Effector memory CD8-positive, alpha-beta T cell (primary cell): ENCODE data around the gene ARID5B.
A peak's percentile ranks its signal among the peaks of the same experiment; 100 is the strongest.

Experiments used
- ATAC-seq: fragments of 150-1000 bp; cut with Tn5 transposase; replicated peaks from 2 replicates; pipeline ENCODE4 v1.10.0; 2021; ENCODE audit warnings: mild to moderate bottlenecking, moderate library complexity
- DNase-seq, 3 experiments: peaks; one replicate each; pipeline ENCODE4 v3.0.0; 2021
- H3K27ac Mint-ChIP-seq, 2 donors: one replicate each; pipeline ENCODE4 v1.8.0; 2022; ENCODE audit warnings: mild to moderate bottlenecking in 2 of 2, mixed read lengths in 2 of 2, moderate library complexity in 2 of 2
- H3K27me3 Mint-ChIP-seq, 2 donors: one replicate each; pipeline ENCODE4 v1.8.0; 2022; ENCODE audit warnings: mixed read lengths in 2 of 2
- H3K36me3 Mint-ChIP-seq: one replicate; pipeline ENCODE4 v1.8.0; 2022; ENCODE audit warnings: mild to moderate bottlenecking, moderate library complexity, mixed read lengths; ENCODE audit not compliant: insufficient read depth
- H3K4me1 Mint-ChIP-seq, 2 donors: one replicate each; pipeline ENCODE4 v1.8.0; 2022; ENCODE audit warnings: low read depth in 2 of 2, mixed read lengths in 2 of 2
- H3K4me3 Mint-ChIP-seq, 2 donors: one replicate each; pipeline ENCODE4 v1.8.0; 2022; ENCODE audit warnings: mild to moderate bottlenecking in 2 of 2, mixed read lengths in 2 of 2, moderate library complexity in 2 of 2
- H3K9me3 Mint-ChIP-seq, 2 donors: one replicate each; pipeline ENCODE4 v1.8.0; 2022; ENCODE audit warnings: mixed read lengths in 2 of 2

The ARID5B gene

DNA sequence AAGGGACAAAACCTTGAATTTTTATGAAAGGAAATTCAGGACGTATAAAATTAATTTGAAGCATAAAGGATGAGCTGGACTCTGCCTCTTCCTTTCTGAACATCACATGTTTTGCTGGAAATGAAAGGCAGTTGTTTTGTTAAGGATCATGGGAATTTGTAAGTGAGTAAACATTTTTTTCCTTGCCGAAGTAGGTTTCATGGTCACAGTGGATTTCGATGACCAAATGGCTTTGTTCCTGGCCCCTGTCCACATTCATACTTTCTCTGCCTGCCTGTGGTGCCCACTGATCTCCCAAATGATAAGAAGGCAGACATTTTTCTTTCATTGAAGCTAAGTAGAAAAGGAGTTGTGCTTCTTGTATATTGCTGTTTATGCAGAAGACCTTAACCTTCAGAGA, 104.2 kb downstream of the ARID5B start:
- ATAC-seq (no peak), DNase-seq (no peak)
- Mint-ChIP-seq H3K4me1 (peaks cover 15 to 50% of the 10 kb centered on the region in 2 donors), H3K9me3 (no peaks in the 10 kb centered on the region), H3K27ac (peak overlapping the region in 1 of 2 donors; percentile 25), H3K4me3 (no peak overlapping the region), H3K27me3 (no peaks in the 10 kb centered on the region), H3K36me3 (no peaks in the 10 kb centered on the region)

DNA sequence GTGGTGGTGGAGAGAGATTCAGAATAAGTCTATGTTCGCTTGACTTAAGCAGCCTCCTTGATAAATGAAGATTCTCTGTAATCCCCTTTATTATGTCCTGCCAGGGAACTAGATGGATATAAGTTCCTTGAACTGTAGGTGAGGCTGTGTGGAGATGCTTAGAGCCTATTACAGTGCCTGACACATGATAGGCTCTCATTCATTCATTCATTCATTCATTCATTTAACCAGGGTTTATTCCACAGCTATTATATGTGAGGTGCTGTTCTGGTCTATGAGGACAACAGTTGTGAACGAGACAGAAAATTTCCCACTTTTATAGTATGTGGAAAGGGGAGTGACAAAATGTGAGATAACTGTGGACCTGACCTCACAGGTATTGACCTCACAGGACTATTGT, 105.6 kb downstream of the ARID5B start:
- Mint-ChIP-seq H3K27ac (no peak overlapping the region), H3K36me3 (peaks cover 4% of the 10 kb centered on the region), H3K4me1 (peaks cover 15 to 52% of the 10 kb centered on the region in 2 donors), H3K9me3 (no peaks in the 10 kb centered on the region), H3K27me3 (no peaks in the 10 kb centered on the region), H3K4me3 (no peak overlapping the region)
- ATAC-seq (no peak), DNase-seq (no peak)

DNA sequence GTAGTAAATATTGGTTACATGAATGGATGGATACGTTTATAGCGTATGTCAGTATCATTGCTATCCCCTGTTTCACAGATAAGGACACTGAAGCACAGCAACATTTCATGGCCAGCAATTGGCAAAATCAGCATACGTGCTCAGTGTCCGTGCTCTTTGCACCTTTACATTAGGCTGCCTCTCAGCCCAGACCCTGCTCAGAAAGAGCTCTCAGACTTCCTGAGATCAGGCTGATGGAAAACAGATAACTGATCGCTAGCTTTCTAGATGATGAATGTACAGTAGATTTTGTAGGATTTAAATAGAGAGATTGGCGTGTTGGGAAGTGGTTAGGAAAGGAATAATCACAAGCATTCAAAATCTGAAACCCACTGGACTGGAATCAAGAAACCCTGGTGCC, 106.7 kb downstream of the ARID5B start:
- Mint-ChIP-seq H3K27ac (peak overlapping the region in 1 of 2 donors; percentile 9), H3K9me3 (no peaks in the 10 kb centered on the region), H3K27me3 (no peaks in the 10 kb centered on the region), H3K4me1 (peaks cover 15 to 49% of the 10 kb centered on the region in 2 donors), H3K36me3 (peaks cover 4% of the 10 kb centered on the region), H3K4me3 (no peak overlapping the region)
- ATAC-seq (no peak), DNase-seq (no peak)

DNA sequence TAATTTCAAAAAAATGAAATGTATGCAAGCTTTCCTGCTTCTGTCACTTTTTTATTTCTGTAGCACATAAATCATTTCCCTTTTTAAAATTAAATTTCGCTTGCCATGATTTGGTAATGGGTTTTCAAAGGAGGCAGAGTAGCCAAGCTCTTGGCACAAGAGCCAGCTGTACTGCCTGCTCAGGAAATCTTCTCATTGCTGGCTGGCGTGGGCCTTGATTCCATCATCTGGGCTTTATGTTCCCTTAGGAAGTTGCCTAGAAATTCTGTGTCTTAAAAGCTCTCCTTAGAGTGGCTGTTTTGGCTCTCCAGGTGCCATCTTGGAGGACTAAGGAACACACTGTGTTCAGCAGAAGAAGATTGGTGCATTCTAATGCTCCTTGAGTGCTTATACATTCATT, 107.4 kb downstream of the ARID5B start:
- ATAC-seq: no peak
- Mint-ChIP-seq H3K36me3 (peaks cover 4% of the 10 kb centered on the region), H3K4me3 (no peak overlapping the region), H3K27ac (peak overlapping the region in 1 of 2 donors; percentile 29), H3K27me3 (no peaks in the 10 kb centered on the region), H3K4me1 (peaks cover 15 to 47% of the 10 kb centered on the region in 2 donors), H3K9me3 (no peaks in the 10 kb centered on the region)
- no peak for DNase-seq

DNA sequence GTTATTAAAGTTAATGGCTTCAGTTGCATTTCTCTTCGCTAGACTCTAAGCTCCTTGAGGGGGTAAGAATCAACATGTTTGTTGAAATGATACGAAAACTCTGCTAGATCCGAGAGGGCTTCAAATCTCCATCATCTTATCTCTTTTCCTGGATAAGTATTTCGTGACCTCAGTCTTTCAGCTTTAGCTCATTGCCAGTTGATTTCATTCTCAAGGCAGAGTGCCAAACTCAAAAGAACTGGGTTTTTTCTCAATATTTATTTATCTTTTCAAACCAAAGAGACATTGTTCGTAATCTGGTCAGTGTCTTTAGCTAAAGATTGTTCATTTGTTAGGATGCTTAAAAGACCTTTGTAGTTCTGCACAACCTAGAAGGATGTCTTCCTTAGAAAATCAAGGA, 108.9 kb downstream of the ARID5B start:
- H3K27ac Mint-ChIP-seq: peak overlapping the region in 1 of 2 donors; percentile 5

DNA sequence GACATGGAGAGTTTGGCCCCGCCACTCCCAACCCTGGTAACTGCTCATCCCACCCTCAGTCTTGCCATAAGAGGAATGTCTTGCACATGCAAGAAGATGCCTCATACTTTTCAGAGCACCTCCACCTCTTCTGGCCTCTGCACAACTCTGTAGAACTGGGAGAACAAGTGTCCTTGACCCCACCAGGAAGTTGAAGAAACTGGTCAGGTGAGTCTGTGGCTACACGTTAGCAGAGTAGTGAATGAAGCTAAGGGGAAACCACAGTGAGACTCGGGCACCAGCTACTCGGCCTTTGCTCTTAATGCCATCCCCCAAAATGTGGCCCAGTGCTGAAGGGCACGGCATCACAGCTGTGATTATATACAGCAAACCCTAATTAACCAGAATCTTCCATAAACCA, 110.1 kb downstream of the ARID5B start:
- H3K4me1 Mint-ChIP-seq: peaks cover 3 to 38% of the 10 kb centered on the region in 2 donors
- H3K27me3 Mint-ChIP-seq: no peaks in the 10 kb centered on the region
- H3K27ac Mint-ChIP-seq: peak overlapping the region in 1 of 2 donors; percentile 8
- DNase-seq (no peak), ATAC-seq (no peak)
- H3K9me3 Mint-ChIP-seq: no peaks in the 10 kb centered on the region
- H3K4me3 Mint-ChIP-seq: no peak overlapping the region
- H3K36me3 Mint-ChIP-seq: peaks cover 4% of the 10 kb centered on the region

More for the DNA sequence above, 108.9 kb downstream of the ARID5B start:
- no peaks in the 10 kb centered on the region for H3K9me3 Mint-ChIP-seq
- ATAC-seq (no peak), DNase-seq (no peak)
- peaks cover 5 to 38% of the 10 kb centered on the region in 2 donors for H3K4me1 Mint-ChIP-seq
- H3K27me3 Mint-ChIP-seq: no peaks in the 10 kb centered on the region
- peaks cover 4% of the 10 kb centered on the region for H3K36me3 Mint-ChIP-seq
- H3K4me3 Mint-ChIP-seq: no peak overlapping the region

DNA sequence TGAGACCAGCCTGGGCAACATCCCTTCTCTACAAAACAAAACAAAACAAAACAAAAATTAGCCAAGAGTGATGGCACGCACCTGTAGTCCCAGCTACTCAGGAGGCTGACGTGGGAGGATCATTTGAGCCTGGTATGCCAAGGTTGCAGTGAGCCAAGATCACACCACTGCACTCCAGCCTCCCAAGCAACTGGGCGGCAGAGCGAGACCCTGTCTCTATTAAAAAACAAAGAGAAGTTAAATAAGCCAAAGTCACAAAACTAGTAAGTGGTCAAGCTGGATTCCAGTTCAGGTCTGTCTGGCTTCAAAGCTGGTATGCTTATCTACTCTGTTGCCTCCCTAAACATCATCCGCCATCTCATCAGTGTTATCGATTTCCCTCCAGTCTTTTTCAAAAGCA, 110.8 kb downstream of the ARID5B start:
- H3K27ac Mint-ChIP-seq: peak overlapping the region in 1 of 2 donors; percentile 24
- ATAC-seq (no peak), DNase-seq (no peak)
- H3K36me3 Mint-ChIP-seq: peaks cover 4% of the 10 kb centered on the region
- no peaks in the 10 kb centered on the region for H3K27me3 Mint-ChIP-seq
- peaks cover 3 to 37% of the 10 kb centered on the region in 2 donors for H3K4me1 Mint-ChIP-seq
- H3K9me3 Mint-ChIP-seq: no peaks in the 10 kb centered on the region
- no peak overlapping the region for H3K4me3 Mint-ChIP-seq

DNA sequence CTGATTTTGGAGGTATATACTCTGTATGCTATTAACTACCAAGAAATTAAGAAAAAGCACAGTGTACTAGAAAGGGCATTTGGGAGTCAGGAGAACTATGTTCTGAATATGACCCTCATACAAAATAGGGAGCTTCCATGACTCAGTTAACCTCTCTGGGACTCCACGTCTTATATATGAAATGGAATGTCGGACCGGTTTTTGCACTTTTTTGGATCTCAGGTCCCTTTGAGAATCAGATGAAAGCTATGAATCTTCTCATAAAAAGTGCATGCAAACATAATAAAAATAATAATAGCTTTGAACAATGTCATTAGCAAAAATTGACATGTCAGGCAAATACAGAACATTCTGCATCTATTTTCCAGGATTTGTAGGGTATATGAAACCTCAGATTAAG, 113.0 kb downstream of the ARID5B start:
- Mint-ChIP-seq H3K9me3 (no peaks in the 10 kb centered on the region), H3K27me3 (no peaks in the 10 kb centered on the region), H3K27ac (no peak overlapping the region), H3K4me1 (peaks cover 5 to 36% of the 10 kb centered on the region in 2 donors), H3K36me3 (peaks cover 4% of the 10 kb centered on the region), H3K4me3 (no peak overlapping the region)
- ATAC-seq: no peak
- DNase-seq: no peak

DNA sequence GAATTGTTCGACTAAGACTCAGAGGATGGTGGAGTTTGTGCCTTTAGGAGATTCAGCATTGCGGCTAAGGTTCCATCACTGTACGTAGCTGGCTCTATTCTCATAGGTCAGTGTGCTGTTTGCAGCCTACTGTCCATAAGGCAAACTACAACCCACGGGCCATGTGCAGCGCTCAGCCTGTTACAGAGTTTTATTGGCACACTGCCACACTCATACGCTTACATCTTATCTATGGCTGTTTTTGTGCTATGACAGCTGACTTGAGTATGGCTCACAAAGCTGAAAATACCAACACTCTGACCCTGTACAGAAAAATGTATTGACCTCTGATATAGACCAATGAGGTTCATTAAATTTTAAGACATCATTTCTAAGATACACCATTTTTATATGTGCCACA, 114.5 kb downstream of the ARID5B start:
- Mint-ChIP-seq H3K36me3 (peaks cover 4% of the 10 kb centered on the region), H3K9me3 (no peaks in the 10 kb centered on the region), H3K27me3 (no peaks in the 10 kb centered on the region), H3K4me3 (no peak overlapping the region), H3K27ac (no peak overlapping the region), H3K4me1 (peaks cover 8 to 41% of the 10 kb centered on the region in 2 donors)
- ATAC-seq (no peak), DNase-seq (no peak)

DNA sequence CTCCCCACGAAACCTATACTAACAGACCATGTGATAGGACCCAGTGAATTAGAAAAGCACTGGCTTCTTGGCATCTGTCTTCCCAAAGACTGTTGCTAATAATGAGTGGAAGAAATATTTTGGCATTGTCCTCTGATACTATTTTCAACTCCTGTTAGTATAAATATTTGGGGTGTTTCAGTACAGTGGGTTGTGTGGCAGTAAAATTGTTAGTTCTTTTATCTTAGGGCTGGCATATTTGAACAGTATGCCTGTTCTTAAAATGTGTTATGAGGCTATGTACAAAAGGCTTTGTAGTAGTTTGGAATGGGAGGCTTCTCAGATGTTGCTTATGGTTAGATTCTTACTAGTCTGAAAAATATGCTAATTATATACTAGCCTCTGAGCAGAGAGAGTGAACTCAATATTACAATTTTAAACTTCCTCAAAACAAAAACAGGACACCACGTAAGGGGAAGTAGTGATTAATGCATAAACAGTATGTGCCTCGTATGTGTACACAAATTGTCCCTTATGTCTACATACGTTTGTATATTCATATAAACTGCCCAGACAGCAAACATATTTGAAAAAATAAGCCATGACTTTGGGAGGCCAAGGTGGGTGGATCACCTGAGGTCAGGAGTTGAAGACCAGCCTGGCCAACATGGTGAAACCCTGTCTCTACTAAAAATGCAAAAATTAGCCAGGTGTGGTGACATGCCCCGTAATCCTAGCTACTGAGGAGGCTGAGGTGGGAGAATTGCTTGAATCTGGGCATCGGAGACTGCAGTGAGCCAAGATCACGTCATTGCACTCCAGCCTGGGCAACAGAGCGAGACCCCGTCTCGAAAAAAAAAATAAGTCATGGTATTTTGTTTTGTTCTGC, 115.4 kb downstream of the ARID5B start:
- Mint-ChIP-seq H3K36me3 (no peaks in the 10 kb centered on the region), H3K27ac (peak overlapping the region; percentile 35 to 65), H3K27me3 (no peaks in the 10 kb centered on the region), H3K9me3 (no peaks in the 10 kb centered on the region), H3K4me1 (peaks cover 6 to 37% of the 10 kb centered on the region in 2 donors), H3K4me3 (no peak overlapping the region)
- peak; percentile 56 for ATAC-seq
- no peak for DNase-seq

DNA sequence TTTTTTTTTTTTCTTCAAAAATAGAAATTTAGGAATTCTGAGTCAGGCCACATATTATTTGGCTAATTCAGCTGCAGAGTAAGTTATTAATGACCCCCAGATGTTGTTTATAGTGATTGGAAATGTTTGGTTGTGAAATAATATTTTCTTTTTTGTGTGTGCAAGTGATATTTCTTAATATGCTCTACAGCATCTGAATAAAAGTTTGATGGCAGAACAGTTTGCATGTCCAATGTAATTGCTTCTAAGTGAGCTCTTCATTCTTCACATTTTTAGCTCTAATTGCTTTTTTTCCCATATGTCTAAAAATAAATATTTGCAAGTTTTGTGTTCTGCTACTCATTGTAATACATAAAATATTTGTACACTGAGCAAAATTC, 116.0 kb downstream of the ARID5B start:
- H3K9me3 Mint-ChIP-seq: no peaks in the 10 kb centered on the region
- no peak overlapping the region for H3K4me3 Mint-ChIP-seq
- H3K36me3 Mint-ChIP-seq: no peaks in the 10 kb centered on the region
- H3K27ac Mint-ChIP-seq: peak overlapping the region in 1 of 2 donors; percentile 35
- ATAC-seq (no peak), DNase-seq (no peak)
- peaks cover 7 to 40% of the 10 kb centered on the region in 2 donors for H3K4me1 Mint-ChIP-seq
- no peaks in the 10 kb centered on the region for H3K27me3 Mint-ChIP-seq

DNA sequence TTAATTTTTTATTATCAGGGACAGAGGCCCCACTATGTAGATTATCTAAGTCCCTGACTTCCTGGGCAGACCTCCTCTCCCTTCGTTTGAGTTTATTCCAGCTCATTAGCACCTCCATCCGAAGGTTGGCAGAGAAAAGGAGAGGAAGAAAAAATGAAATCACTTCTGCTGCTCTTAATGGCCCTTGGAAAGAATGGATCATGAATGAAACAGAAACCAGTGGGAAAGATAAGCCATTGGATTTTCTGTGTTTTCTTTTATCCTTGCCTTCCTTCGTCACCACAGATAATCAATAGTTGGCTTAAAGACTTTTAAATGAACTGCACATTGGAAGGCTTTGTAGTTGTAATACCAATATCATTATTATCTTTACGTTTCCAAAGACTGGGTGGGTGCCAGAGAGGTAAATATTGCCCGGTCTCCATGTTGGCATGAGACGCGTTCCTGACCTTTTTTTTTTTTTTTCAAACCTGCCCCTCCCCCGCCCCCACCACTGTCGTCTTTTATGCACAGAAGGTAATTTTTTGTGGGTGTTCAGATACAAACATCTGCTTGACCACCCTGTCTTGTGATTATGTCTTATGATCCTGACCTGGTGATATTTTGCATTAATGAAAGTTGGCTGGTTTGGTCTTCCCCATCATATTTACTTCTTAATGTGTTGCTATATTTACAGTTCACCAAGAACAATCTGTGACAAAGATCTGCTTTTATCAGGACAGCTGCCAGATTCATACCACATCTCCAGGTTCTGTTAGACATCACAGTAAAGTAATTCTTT, 116.8 kb downstream of the ARID5B start:
- Mint-ChIP-seq H3K36me3 (no peaks in the 10 kb centered on the region), H3K4me1 (peaks cover 14 to 46% of the 10 kb centered on the region in 2 donors), H3K27ac (no peak overlapping the region), H3K4me3 (no peak overlapping the region), H3K27me3 (no peaks in the 10 kb centered on the region), H3K9me3 (no peaks in the 10 kb centered on the region)
- DNase-seq: no peak
- ATAC-seq: no peak

DNA sequence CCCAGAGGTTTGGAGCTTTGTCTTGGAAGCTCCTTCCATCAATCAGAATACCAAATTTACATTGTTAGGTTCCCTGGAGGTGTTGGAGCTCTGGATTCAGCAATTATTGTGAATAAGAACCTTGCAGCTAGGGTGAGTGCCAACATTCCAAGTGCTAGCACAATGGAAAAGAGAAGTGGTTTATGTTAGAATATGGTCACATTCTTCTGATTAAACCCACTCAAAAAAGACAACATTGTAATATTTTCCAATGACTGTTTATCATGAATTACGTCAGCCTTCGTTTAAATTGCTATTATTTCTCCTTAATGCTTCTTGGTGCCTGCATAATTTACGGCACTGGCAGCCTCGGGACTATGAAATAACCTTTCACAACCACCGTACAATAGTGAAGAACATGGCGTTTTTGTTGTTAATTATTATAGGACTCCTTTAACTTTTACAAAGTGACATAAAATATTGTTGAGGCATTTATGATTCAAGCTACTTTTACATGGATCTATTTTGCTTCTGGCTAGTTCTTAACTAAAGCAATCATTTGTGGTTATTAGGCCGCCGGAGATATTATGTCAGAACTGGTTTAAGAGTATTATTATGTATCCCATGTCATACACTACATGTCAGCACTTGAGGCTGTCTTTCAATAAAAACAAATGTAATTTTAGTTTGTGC, 117.7 kb downstream of the ARID5B start:
- H3K27me3 Mint-ChIP-seq: no peaks in the 10 kb centered on the region
- DNase-seq (no peak), ATAC-seq (no peak)
- no peak overlapping the region for H3K4me3 Mint-ChIP-seq
- H3K36me3 Mint-ChIP-seq: no peaks in the 10 kb centered on the region
- H3K9me3 Mint-ChIP-seq: no peaks in the 10 kb centered on the region
- H3K4me1 Mint-ChIP-seq: peaks cover 15 to 44% of the 10 kb centered on the region in 2 donors
- H3K27ac Mint-ChIP-seq: no peak overlapping the region
